Tibial nerve (tissue), 4 donors: ENCODE measurements around the gene SETD1B.

Experiments used
- CTCF ChIP-seq, 5 experiments: fragments of 200-600 bp in 3 of 5; fragments of 450-650 bp in 2 of 5; sonication (generic) in 3 of 5; IDR thresholded peaks; one replicate each; pipeline ENCODE4 v1.5.1; 2016 to 2019; ENCODE audit warnings: antibody characterized with exemption in 5 of 5, mild to moderate bottlenecking in 3 of 5, moderate library complexity in 2 of 5
- EP300 ChIP-seq, 2 donors: sonication (generic); formaldehyde crosslinking; IDR thresholded peaks; one replicate each; pipeline ENCODE4 v1.6.1; 2017; ENCODE audit warnings: antibody characterized with exemption in 2 of 2, mild to moderate bottlenecking in 1 of 2
- POLR2A ChIP-seq, 2 donors: fragments of 450-650 bp; IDR thresholded peaks; one replicate each; pipeline ENCODE4 v1.6.1; 2017; ENCODE audit warnings: antibody characterized with exemption in 2 of 2, mild to moderate bottlenecking in 2 of 2, moderate library complexity in 2 of 2

- TF ChIP-seq CTCF (IDR thresholded peaks at IDR 0.05) (peak in 2 of 5 experiments; percentile 17), POLR2A (IDR thresholded peaks at IDR 0.05) (peak; percentile 54 to 62), EP300 (IDR thresholded peaks at IDR 0.05) (peak; percentile 48 to 87)
Measured at GRCh38 chr12:121799842-121800693, 3.7 kb upstream of the SETD1B start.
